Neural progenitor cell (in vitro differentiated cells): ENCODE results near the gene FNDC11. TPM values are rescaled to one million over a fixed set of nuclear protein-coding genes. Genes with fewer than 3 reads are reported as not detected.

Experiments used
- DNase-seq: peaks from one replicate; pipeline ENCODE4 v3.0.0-alpha.2; 2016; ENCODE audit warnings: low spot score
- H2AFZ ChIP-seq: fragments of 200-600 bp; sonication (generic); replicated peaks from 2 replicates; pipeline ENCODE4 v1.6.1; 2016; ENCODE audit warnings: antibody characterized with exemption
- H3F3A ChIP-seq: fragments of 200-600 bp; sonication (generic); 2 replicates; pipeline ENCODE4 v1.6.1; 2016; ENCODE audit warnings: antibody characterized with exemption, low read depth
- H3K27ac ChIP-seq: fragments of 200-600 bp; sonication (generic); 2 replicates; pipeline ENCODE4 v1.5.1; 2016; ENCODE audit warnings: mild to moderate bottlenecking
- H3K27me3 ChIP-seq: fragments of 200-600 bp; sonication (generic); 2 replicates; pipeline ENCODE4 v1.6.1; 2016; ENCODE audit warnings: mild to moderate bottlenecking, moderate library complexity
- H3K36me3 ChIP-seq: fragments of 200-600 bp; sonication (generic); 2 replicates; pipeline ENCODE4 v1.5.1; 2016
- H3K4me1 ChIP-seq: fragments of 200-600 bp; sonication (generic); 2 replicates; pipeline ENCODE4 v1.6.1; 2016; ENCODE audit warnings: mixed run types
- H3K4me2 ChIP-seq: fragments of 200-600 bp; sonication (generic); 2 replicates; pipeline ENCODE4 v1.6.1; 2016
- H3K4me3 ChIP-seq: fragments of 200-600 bp; sonication (generic); 2 replicates; pipeline ENCODE4 v1.5.1; 2016
- H3K79me2 ChIP-seq: fragments of 200-600 bp; sonication (generic); 2 replicates; pipeline ENCODE4 v1.6.1; 2016; ENCODE audit warnings: low read depth
- H3K9ac ChIP-seq: fragments of 200-600 bp; sonication (generic); 2 replicates; pipeline ENCODE4 v1.6.1; 2016
- H3K9me3 ChIP-seq: fragments of 200-600 bp; sonication (generic); 2 replicates; pipeline ENCODE4 v1.5.1; 2016; ENCODE audit warnings: low read depth
- H4K20me1 ChIP-seq: fragments of 200-600 bp; sonication (generic); 2 replicates; pipeline ENCODE4 v1.6.1; 2016; ENCODE audit warnings: low read depth
- H3K27ac Mint-ChIP-seq: 3 replicates; pipeline ENCODE4 v1.8.0; 2021; ENCODE audit warnings: mixed read lengths
- H3K27me3 Mint-ChIP-seq: 2 replicates; pipeline ENCODE4 v1.8.0; 2022; ENCODE audit warnings: low read depth, mild to moderate bottlenecking, inconsistent platforms, moderate library complexity, mixed read lengths; ENCODE audit not compliant: insufficient read depth
- H3K36me3 Mint-ChIP-seq: 3 replicates; pipeline ENCODE4 v1.8.0; 2021; ENCODE audit warnings: mixed read lengths
- H3K4me1 Mint-ChIP-seq: 3 replicates; pipeline ENCODE4 v1.8.0; 2021; ENCODE audit warnings: mixed read lengths
- H3K4me3 Mint-ChIP-seq: 3 replicates; pipeline ENCODE4 v1.8.0; 2021; ENCODE audit warnings: mild to moderate bottlenecking, moderate library complexity, mixed read lengths
- H3K9me3 Mint-ChIP-seq: 3 replicates; pipeline ENCODE4 v1.8.0; 2020; ENCODE audit warnings: mixed read lengths
- EZH2 ChIP-seq: fragments of 200-600 bp; sonication (generic); IDR thresholded peaks from 2 replicates; pipeline ENCODE4 v1.6.1; 2017; ENCODE audit warnings: antibody characterized with exemption, mild to moderate bottlenecking, moderate library complexity
- EZH2phosphoT487 ChIP-seq: fragments of 200-600 bp; sonication (generic); IDR thresholded peaks from 2 replicates; pipeline ENCODE4 v1.6.1; 2017; ENCODE audit warnings: antibody characterized with exemption
- total RNA-seq: library from RNA; depleted of rRNA; stranded (reverse); fragments of >200 nt; gene quantifications from 2 replicates; pipeline ENCODE4 v1.2.3, GENCODE V29; 2015; ENCODE audit warnings: low replicate concordance
- TF ChIP-seq, protein P1 (sequence below): fragments of 200-600 bp; sonication (generic); IDR thresholded peaks from 2 replicates; pipeline ENCODE4 v1.5.1; 2017; ENCODE audit warnings: antibody characterized with exemption, mild to moderate bottlenecking

Gene FNDC11
- total RNA-seq, 1 donor from 2014 or later: 0.39 TPM

DNA sequence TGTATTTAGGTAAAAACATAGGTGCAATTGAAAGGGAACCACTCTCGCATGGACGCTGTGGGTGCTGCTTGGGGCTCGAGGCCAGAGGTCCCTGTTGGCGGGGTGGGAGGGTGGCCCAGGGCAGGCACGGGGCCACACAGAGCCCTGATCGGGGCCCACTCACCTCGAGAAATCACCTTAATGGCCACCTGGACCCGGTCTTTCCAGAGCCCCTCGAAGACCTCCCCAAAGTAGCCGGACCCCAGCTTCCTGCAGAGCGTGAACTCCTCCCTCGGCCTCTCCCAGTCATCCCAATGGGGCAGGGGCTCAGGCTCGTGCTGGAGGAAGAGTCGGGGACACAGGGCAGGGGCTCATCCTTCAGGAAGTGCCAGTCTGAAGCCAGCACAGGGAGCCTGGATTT is 20.6 kb upstream of the FNDC11 start:
- Histone ChIP-seq H3K9me3 (no peaks in the 10 kb centered on the region), H3K27me3 (no peaks in the 10 kb centered on the region), H2AFZ (no peak overlapping the region), H3K4me3 (no peak overlapping the region), H3K4me2 (no peak overlapping the region), H3K36me3 (no peaks in the 10 kb centered on the region), H3K9ac (no peak overlapping the region), H3K79me2 (no peaks in the 10 kb centered on the region), H3K27ac (no peak overlapping the region), H4K20me1 (no peaks in the 10 kb centered on the region), H3F3A (peaks cover 3% of the 10 kb centered on the region), H3K4me1 (no peaks in the 10 kb centered on the region)
- Mint-ChIP-seq H3K36me3 (no peaks in the 10 kb centered on the region), H3K9me3 (no peaks in the 10 kb centered on the region), H3K27me3 (peaks cover 4% of the 10 kb centered on the region), H3K4me3 (no peak overlapping the region), H3K27ac (no peak overlapping the region), H3K4me1 (peaks cover 10% of the 10 kb centered on the region)
- no peak for TF ChIP-seq EZH2phosphoT487
- DNase-seq: no peak

DNA sequence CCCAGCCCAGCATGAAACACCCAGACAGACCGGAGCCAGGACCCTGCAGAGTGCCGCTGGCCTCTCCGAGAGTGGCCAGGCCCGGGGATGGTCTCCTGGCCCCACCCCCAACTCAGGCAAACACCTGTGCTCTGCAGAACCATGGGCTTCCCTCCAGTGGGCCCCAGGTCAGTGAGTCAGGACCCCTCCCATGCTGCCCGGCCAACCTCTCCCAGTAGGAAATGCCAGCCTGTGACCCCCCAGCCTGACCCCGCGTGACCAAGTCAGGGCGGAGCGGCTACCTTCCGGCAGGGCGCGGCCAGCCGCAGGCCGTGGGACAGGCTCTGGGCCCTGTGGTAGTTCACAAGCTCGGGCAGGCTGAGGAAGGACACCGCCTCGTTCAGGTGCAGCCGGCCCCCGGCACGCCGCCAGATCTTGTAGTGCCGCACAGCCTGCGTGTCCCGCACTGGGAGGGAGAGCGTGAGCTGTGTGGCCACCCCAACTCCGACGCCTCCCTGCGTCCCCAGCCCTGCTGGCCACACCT is 20.0 kb upstream of the FNDC11 start:
- H3K27ac ChIP-seq: no peak overlapping the region
- no peak overlapping the region for H3K4me3 ChIP-seq
- H2AFZ ChIP-seq: no peak overlapping the region
- no peaks in the 10 kb centered on the region for H3K27me3 ChIP-seq
- peaks cover 4% of the 10 kb centered on the region for H3K27me3 Mint-ChIP-seq
- no peaks in the 10 kb centered on the region for H3K79me2 ChIP-seq
- no peaks in the 10 kb centered on the region for H4K20me1 ChIP-seq
- H3K36me3 Mint-ChIP-seq: no peaks in the 10 kb centered on the region
- no peaks in the 10 kb centered on the region for H3K9me3 Mint-ChIP-seq
- no peaks in the 10 kb centered on the region for H3K36me3 ChIP-seq
- peaks cover 3% of the 10 kb centered on the region for H3F3A ChIP-seq
- peaks cover 10% of the 10 kb centered on the region for H3K4me1 Mint-ChIP-seq
- no peaks in the 10 kb centered on the region for H3K4me1 ChIP-seq
- no peak for DNase-seq
- no peak overlapping the region for H3K9ac ChIP-seq
- no peak for TF ChIP-seq EZH2phosphoT487
- no peak for TF ChIP-seq EZH2
- TF ChIP-seq, protein P1, sequence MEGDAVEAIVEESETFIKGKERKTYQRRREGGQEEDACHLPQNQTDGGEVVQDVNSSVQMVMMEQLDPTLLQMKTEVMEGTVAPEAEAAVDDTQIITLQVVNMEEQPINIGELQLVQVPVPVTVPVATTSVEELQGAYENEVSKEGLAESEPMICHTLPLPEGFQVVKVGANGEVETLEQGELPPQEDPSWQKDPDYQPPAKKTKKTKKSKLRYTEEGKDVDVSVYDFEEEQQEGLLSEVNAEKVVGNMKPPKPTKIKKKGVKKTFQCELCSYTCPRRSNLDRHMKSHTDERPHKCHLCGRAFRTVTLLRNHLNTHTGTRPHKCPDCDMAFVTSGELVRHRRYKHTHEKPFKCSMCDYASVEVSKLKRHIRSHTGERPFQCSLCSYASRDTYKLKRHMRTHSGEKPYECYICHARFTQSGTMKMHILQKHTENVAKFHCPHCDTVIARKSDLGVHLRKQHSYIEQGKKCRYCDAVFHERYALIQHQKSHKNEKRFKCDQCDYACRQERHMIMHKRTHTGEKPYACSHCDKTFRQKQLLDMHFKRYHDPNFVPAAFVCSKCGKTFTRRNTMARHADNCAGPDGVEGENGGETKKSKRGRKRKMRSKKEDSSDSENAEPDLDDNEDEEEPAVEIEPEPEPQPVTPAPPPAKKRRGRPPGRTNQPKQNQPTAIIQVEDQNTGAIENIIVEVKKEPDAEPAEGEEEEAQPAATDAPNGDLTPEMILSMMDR: no peak
- H3K27ac Mint-ChIP-seq: no peak overlapping the region
- no peak overlapping the region for H3K4me2 ChIP-seq
- H3K9me3 ChIP-seq: no peaks in the 10 kb centered on the region
- H3K4me3 Mint-ChIP-seq: no peak overlapping the region

DNA sequence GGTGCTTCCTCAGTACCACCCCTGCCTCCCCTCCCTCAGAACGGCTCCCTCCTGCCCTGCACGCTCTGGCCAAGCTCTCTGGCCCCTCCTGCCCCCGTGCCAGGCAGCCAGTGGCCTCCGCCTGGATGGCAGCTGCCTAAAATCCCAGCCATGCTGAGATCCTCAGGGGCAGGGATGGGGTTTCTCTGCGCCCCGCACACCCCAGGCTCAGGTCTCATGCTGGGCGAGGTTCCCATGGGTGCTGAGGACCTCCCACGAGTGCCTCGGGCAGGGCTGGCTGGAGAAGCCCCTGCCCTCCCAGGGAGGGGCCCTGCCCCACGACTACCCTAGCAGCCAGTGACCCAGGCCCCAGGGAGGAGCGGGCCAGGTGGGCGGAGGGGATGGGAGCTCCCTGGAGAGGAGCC is 19.5 kb upstream of the FNDC11 start:
- Mint-ChIP-seq H3K27me3 (peaks cover 4% of the 10 kb centered on the region), H3K27ac (no peak overlapping the region), H3K4me3 (no peak overlapping the region), H3K36me3 (no peaks in the 10 kb centered on the region), H3K9me3 (no peaks in the 10 kb centered on the region), H3K4me1 (peaks cover 10% of the 10 kb centered on the region)
- no peak overlapping the region for H3K4me3 ChIP-seq
- H2AFZ ChIP-seq: no peak overlapping the region
- H3K4me2 ChIP-seq: no peak overlapping the region
- no peaks in the 10 kb centered on the region for H3K36me3 ChIP-seq
- TF ChIP-seq, protein P1: no peak
- TF ChIP-seq EZH2 (no peak), EZH2phosphoT487 (no peak)
- DNase-seq: no peak
- peaks cover 3% of the 10 kb centered on the region for H3F3A ChIP-seq
- H3K4me1 ChIP-seq: no peaks in the 10 kb centered on the region
- H3K27me3 ChIP-seq: no peaks in the 10 kb centered on the region
- H3K9ac ChIP-seq: no peak overlapping the region
- no peak overlapping the region for H3K27ac ChIP-seq
- no peaks in the 10 kb centered on the region for H3K79me2 ChIP-seq
- no peaks in the 10 kb centered on the region for H4K20me1 ChIP-seq
- no peaks in the 10 kb centered on the region for H3K9me3 ChIP-seq

DNA sequence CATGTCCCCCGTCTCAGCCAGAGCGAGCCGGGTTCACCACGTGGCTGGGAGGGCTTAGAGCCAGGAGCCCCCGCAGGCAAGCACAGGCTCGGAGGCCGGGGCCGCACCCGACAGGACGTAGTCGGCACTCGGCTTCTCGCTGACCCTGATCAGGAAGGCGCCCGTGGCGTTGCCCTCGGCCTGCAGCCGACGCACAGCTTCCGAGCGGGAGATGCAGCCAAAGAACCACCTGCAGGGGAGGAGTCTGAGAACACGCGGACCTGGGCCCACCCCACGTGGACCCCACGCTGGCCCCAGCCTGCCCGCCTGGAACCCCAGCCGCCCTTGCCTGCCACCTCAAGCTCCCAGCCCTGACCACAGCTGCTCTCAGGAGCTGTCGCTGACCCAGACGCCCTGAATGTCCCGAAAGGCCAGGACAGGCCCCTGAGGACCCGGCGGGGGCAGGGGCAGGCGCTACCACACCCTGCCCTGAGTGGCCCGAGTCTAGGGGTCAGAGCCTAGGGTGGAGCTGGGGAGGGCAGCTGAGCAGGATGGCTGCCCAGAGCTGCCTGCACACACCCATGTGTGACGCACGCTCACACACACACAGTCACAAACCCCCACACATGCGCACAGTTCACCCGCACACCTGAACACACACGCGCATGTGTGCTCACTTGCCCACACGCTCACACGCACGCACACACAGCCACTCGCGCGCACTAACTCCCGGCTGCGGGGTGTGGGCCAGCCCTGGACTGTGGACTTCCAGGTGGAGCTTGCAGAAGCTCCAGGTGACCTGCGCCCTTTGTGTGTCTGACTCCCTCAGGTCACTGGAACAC is 18.9 kb upstream of the FNDC11 start:
- Histone ChIP-seq H2AFZ (no peak overlapping the region), H3K4me2 (no peak overlapping the region), H3K36me3 (no peaks in the 10 kb centered on the region), H3K27ac (no peak overlapping the region), H3K4me3 (no peak overlapping the region), H3F3A (peaks cover 3% of the 10 kb centered on the region), H3K79me2 (no peaks in the 10 kb centered on the region), H3K9ac (no peak overlapping the region), H4K20me1 (no peaks in the 10 kb centered on the region), H3K9me3 (no peaks in the 10 kb centered on the region), H3K4me1 (no peaks in the 10 kb centered on the region), H3K27me3 (no peaks in the 10 kb centered on the region)
- Mint-ChIP-seq H3K4me3 (no peak overlapping the region), H3K27me3 (peaks cover 4% of the 10 kb centered on the region), H3K27ac (no peak overlapping the region), H3K4me1 (peaks cover 10% of the 10 kb centered on the region), H3K36me3 (no peaks in the 10 kb centered on the region), H3K9me3 (no peaks in the 10 kb centered on the region)
- TF ChIP-seq EZH2phosphoT487 (no peak), EZH2 (no peak)
- TF ChIP-seq, protein P1: no peak
- no peak for DNase-seq
